Body of pancreas (tissue), 4 donors: ENCODE data around the gene PTPN14. TPM values are rescaled to one million over a fixed set of nuclear protein-coding genes. Genes with fewer than 3 reads are reported as not detected.

Experiments used
- ATAC-seq: fragments of 150-250 bp; one replicate; pipeline ENCODE4 v1.9.1; 2016
- DNase-seq, 4 donors: peaks; one replicate each; pipeline ENCODE4 v3.0.0-alpha.2; 2019
- H3K27ac ChIP-seq, 4 donors: fragments of 200-600 bp; sonication (generic); 1 replicate in 3 of 4; 2 replicates in 1 of 4; pipeline versions ENCODE4 v1.5.1 to v1.6.1; 2016 to 2019; ENCODE audit warnings: mild to moderate bottlenecking in 1 of 4, mixed read lengths in 1 of 4, moderate library complexity in 1 of 4
- H3K27me3 ChIP-seq, 2 donors: fragments of 200-600 bp; sonication (generic); one replicate each; pipeline ENCODE4 v1.6.0; 2016; ENCODE audit warnings: mild to moderate bottlenecking in 1 of 2
- H3K36me3 ChIP-seq, 2 donors: fragments of 200-600 bp; sonication (generic); replicated peaks in 1 of 2; 2 replicates each; pipeline ENCODE4 v1.5.1; 2016; ENCODE audit warnings: low read depth in 2 of 2; ENCODE audit not compliant: insufficient read depth in 1 of 2
- H3K4me1 ChIP-seq: fragments of 200-600 bp; sonication (generic); one replicate; pipeline ENCODE4 v1.6.0; 2016
- H3K4me3 ChIP-seq, 2 donors: fragments of 200-600 bp; sonication (generic); 1 replicate in 1 of 2; 2 replicates in 1 of 2; pipeline ENCODE4 v1.5.1; 2016 to 2019
- H3K9me3 ChIP-seq, 3 donors: fragments of 200-600 bp; sonication (generic); 1 replicate in 2 of 3; 2 replicates in 1 of 3; pipeline ENCODE4 v1.5.1; 2016
- CTCF ChIP-seq, 7 experiments: fragments of 450-650 bp in 4 of 7; fragments of 200-600 bp in 3 of 7; sonication (generic) in 3 of 7; IDR thresholded peaks; one replicate each; pipeline ENCODE4 v1.5.1; 2016 to 2019; ENCODE audit warnings: antibody characterized with exemption in 7 of 7
- POLR2A ChIP-seq, 3 donors: fragments of 450-650 bp; IDR thresholded peaks; one replicate each; pipeline ENCODE4 v1.6.1; 2016; ENCODE audit warnings: antibody characterized with exemption in 3 of 3, mild to moderate bottlenecking in 2 of 3
- WGBS, 2 donors: methylation state at CpG; one replicate each; pipeline ENCODE4 v1.1.5; 2017; 5-methylcytosine and 5-hydroxymethylcytosine counted together
- intact Hi-C: fragments of 100-400 bp; cut with DNase I; formaldehyde crosslinking; loops from one replicate; pipeline ENCODE4 v1.15.1; 2023
- total RNA-seq, 2 donors: library from RNA; depleted of rRNA; stranded (reverse); fragments of >200 nt; gene quantifications; one replicate each; pipeline ENCODE4 v1.1.0, GENCODE V29; 2016

PTPN14 gene
- total RNA-seq, 2 donors from 2014 or later, result 10.5 to 18.7 TPM

- Histone ChIP-seq H3K9me3 (no peaks in the 10 kb centered on the region), H3K4me3 (no peak overlapping the region), H3K4me1 (no peaks in the 10 kb centered on the region), H3K27ac (no peak overlapping the region), H3K36me3 (no peaks in the 10 kb centered on the region), H3K27me3 (no peaks in the 10 kb centered on the region)
- DNase-seq, result no peak
- 94 to 95% methylated on average over 9 of the region's 9 CpGs for WGBS, 2 donors
- TF ChIP-seq POLR2A (IDR thresholded peaks at IDR 0.05) (no peak), CTCF (IDR thresholded peaks at IDR 0.05) (no peak)
- intact Hi-C loops, result no loop called here
- ATAC-seq, result no peak
Measured at GRCh38 chr1:214300149-214300780, 251.1 kb downstream of the PTPN14 start.

Other genes with a start within 250 kb of the PTPN14 start
- gene CENPF, start 51.6 kb upstream of the PTPN14 start, total RNA-seq, result under 1 TPM in 1 of 2 donors, not detected in 1; under 0.01 TPM